ENCODE data around the gene HMCN1. TPM values are rescaled to one million over a fixed set of nuclear protein-coding genes. Genes with fewer than 3 reads are reported as not detected.

HMCN1 gene
- total and polyA plus RNA-seq, 9 donors, result 7.9 to 22.6 (median 11.2) TPM

DNA sequence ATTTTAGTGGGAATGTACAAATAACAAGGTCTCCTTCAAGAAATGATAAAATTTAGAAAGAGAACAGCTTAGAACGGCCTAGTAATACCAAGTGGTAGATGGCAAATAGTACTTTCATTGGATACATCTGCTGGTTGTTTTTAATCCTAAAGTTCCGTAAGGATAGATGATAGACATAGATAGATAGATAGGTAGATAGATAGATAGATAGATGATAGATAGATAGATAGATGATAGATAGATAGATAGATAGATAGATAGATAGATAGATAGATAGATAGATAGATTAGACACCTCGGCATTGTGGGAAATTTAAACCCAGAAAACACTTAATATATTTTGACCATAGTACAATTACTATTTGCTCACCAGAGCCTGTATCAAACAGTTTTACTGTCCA, 352.4 kb downstream of the HMCN1 start:
- Histone ChIP-seq H3K27ac (ENCODE audit: low read length) (no peak overlapping the region), H3K27me3 (ENCODE audit: control insufficient read depth, insufficient read depth, low read length) (no peaks in the 10 kb centered on the region), H3K4me1 (ENCODE audit: control insufficient read depth, insufficient read depth, low read length) (peaks cover 3% of the 10 kb centered on the region), H3K36me3 (ENCODE audit: control insufficient read depth, insufficient read depth, low read length) (no peaks in the 10 kb centered on the region), H3K9me3 (replicated peaks; ENCODE audit: control insufficient read depth, low read depth, low read length) (no peaks in the 10 kb centered on the region), H3K4me3 (ENCODE audit: low read length) (no peak overlapping the region)
- WGBS (ENCODE audit: insufficient coverage), result 86% methylated on average over 1 of the region's 3 CpGs
- DNase-seq, result no peak

DNA sequence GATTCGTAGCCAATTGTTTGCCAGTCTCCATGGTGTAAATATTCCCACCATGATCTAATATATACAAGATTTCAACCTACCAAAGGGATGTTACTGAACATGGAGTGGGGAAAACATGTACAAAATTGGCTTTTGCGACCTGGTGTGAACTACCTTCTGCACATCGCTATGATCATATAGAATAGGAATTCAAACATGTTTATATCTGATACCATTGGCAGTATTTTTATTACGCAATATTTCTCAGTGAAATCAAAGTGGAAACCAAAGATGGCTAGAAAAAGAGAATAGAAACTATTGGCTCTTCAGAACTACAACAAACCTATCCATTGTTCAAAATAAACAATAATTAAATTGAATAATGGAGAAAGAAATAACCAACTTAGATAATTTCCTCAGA, 355.7 kb downstream of the HMCN1 start:
- H3K4me3 ChIP-seq (ENCODE audit: low read length), result no peak overlapping the region
- H3K9me3 ChIP-seq (replicated peaks; ENCODE audit: control insufficient read depth, low read depth, low read length), result no peaks in the 10 kb centered on the region
- H3K27me3 ChIP-seq (ENCODE audit: control insufficient read depth, insufficient read depth, low read length), result no peaks in the 10 kb centered on the region
- H3K36me3 ChIP-seq (ENCODE audit: control insufficient read depth, insufficient read depth, low read length), result no peaks in the 10 kb centered on the region
- H3K4me1 ChIP-seq (ENCODE audit: control insufficient read depth, insufficient read depth, low read length), result no peaks in the 10 kb centered on the region
- no CpG with 5 or more reads among the region's 4 CpGs for whole genome bisulfite sequencing (ENCODE audit: insufficient coverage)
- no peak overlapping the region for H3K27ac ChIP-seq (ENCODE audit: low read length)
- DNase-seq, result no peak

DNA sequence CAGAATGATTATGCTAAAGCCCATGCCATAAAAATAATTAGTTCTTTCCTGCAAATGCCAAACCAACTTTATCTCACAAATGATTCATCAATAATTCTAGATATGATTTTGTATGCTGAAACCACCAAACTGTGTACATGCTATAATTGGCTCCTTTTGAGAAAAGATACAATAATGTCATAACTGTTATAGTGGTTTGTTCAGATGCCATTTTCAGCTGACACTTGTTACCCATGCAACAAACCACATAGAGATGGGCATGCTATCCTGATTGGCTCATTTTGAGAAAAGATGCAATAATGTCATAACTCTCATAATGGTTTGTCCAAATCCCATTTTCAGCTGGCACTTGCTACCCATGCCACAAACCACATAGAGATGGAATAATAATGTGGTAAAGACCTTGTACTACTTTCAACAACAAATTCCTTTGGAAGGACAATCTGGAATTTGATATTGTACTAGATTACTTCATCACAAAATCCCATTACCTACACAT, 357.1 kb downstream of the HMCN1 start:
- H3K36me3 ChIP-seq (ENCODE audit: control insufficient read depth, insufficient read depth, low read length), result no peaks in the 10 kb centered on the region
- no peaks in the 10 kb centered on the region for H3K27me3 ChIP-seq (ENCODE audit: control insufficient read depth, insufficient read depth, low read length)
- no peak overlapping the region for H3K4me3 ChIP-seq (ENCODE audit: low read length)
- H3K9me3 ChIP-seq (replicated peaks; ENCODE audit: control insufficient read depth, low read depth, low read length), result no peaks in the 10 kb centered on the region
- DNase-seq, result no peak
- no peak overlapping the region for H3K27ac ChIP-seq (ENCODE audit: low read length)
- no peaks in the 10 kb centered on the region for H3K4me1 ChIP-seq (ENCODE audit: control insufficient read depth, insufficient read depth, low read length)

DNA sequence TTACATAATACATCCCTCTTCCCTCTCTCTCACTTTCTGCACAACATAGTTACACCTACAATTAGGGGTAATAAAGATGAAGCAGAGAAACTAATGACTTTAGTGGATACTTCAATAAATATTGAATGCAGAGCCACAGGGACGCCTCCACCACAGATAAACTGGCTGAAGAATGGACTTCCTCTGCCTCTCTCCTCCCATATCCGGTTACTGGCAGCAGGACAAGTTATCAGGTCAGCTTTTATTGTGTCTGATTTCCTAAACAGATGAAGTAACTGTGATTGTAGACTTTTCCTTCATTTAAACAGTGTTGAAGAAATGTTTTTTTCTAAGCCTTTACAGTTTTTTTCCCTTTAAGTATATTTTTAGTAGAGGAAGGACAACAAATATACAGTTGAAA, 359.2 kb downstream of the HMCN1 start:
- DNase-seq, result peak; percentile 61
- no CpG with 5 or more reads among the region's 2 CpGs for WGBS (ENCODE audit: insufficient coverage)
- no peak overlapping the region for H3K27ac ChIP-seq (ENCODE audit: low read length)

DNA sequence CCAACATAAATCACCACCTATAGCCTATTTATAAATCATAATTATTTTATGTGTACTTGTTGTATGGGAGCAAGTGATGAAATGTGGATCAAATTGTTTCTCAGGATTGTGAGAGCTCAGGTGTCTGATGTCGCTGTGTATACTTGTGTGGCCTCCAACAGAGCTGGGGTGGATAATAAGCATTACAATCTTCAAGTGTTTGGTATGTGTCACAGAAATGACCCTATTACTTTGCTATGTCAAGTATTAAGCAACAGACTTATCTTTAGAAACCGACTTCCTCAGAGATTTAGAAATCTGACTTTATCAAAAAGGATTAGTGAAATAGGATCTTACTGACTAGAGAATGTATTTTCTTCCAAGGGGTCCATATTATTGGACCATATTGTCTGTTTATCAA, 360.0 kb downstream of the HMCN1 start:
- Histone ChIP-seq H3K4me3 (ENCODE audit: low read length) (no peak overlapping the region), H3K9me3 (replicated peaks; ENCODE audit: control insufficient read depth, low read depth, low read length) (no peaks in the 10 kb centered on the region), H3K27me3 (ENCODE audit: control insufficient read depth, insufficient read depth, low read length) (no peaks in the 10 kb centered on the region), H3K36me3 (ENCODE audit: control insufficient read depth, insufficient read depth, low read length) (no peaks in the 10 kb centered on the region), H3K4me1 (ENCODE audit: control insufficient read depth, insufficient read depth, low read length) (no peaks in the 10 kb centered on the region), H3K27ac (ENCODE audit: low read length) (no peak overlapping the region)
- WGBS (ENCODE audit: insufficient coverage), result no CpG with 5 or more reads among the region's 2 CpGs
- no peak for DNase-seq

More for the DNA sequence above, 359.2 kb downstream of the HMCN1 start:
- Histone ChIP-seq H3K4me3 (ENCODE audit: low read length) (no peak overlapping the region), H3K9me3 (replicated peaks; ENCODE audit: control insufficient read depth, low read depth, low read length) (no peaks in the 10 kb centered on the region), H3K27me3 (ENCODE audit: control insufficient read depth, insufficient read depth, low read length) (no peaks in the 10 kb centered on the region), H3K4me1 (ENCODE audit: control insufficient read depth, insufficient read depth, low read length) (no peaks in the 10 kb centered on the region), H3K36me3 (ENCODE audit: control insufficient read depth, insufficient read depth, low read length) (no peaks in the 10 kb centered on the region)

DNA sequence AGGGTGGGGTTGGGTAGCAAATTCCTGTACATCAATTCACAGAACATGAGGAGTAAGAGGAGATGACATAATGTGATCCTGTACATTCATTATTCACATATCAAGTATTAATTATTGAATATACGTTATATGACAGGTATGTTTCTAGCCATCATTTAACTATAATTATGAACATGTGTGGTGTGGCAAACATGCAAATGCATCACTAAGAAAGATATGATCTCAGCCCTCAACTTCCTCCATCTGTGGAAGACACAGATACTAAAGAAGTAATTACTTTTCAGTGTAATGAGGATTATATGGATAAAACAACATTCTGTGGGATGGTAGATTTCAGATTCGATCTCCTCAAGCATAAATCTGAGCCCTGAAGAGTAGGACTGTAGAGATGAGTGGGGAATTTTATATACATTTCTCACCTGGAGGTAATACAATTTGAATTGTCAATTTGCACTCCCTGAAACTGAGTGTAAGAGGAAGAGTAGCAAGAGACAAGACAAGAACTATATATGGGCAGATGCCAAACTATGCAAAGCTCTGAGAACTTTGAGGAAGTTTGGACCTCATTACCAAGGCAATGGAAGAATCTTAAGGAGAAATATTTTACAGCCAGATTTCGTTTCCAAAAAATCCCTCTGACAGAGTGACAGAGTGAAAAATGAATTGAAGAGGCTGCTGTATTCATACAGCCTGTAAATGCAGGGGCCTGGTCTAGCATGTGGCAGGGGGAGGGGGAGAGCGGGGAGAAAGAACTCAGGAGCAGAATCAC, 365.3 kb downstream of the HMCN1 start:
- Histone ChIP-seq H3K4me3 (ENCODE audit: low read length) (no peak overlapping the region), H3K9me3 (replicated peaks; ENCODE audit: control insufficient read depth, low read depth, low read length) (no peaks in the 10 kb centered on the region), H3K36me3 (ENCODE audit: control insufficient read depth, insufficient read depth, low read length) (no peaks in the 10 kb centered on the region), H3K27ac (ENCODE audit: low read length) (no peak overlapping the region), H3K27me3 (ENCODE audit: control insufficient read depth, insufficient read depth, low read length) (no peaks in the 10 kb centered on the region), H3K4me1 (ENCODE audit: control insufficient read depth, insufficient read depth, low read length) (no peaks in the 10 kb centered on the region)
- WGBS (ENCODE audit: insufficient coverage), result no CpG with 5 or more reads among the region's 4 CpGs
- DNase-seq, result peak; percentile 30

DNA sequence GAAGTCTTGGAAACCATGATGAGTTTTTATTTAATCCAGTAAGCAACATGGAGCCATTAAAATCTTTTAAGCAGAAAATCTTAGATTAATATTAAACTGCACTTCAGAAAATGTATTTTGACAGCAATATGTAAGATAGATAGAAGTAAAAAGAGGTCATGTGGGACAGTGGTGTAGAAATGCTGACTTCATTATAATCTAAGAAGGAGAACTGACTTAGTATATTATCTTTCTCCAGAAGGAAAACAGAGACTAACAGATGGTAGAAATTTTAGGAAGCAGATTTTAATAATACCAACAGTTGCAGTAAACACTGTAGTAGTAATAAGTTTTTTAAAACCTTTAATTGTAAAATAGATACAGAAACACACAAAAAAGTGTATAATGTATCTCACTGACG, 367.9 kb downstream of the HMCN1 start:
- H3K36me3 ChIP-seq (ENCODE audit: control insufficient read depth, insufficient read depth, low read length), result no peaks in the 10 kb centered on the region
- no peaks in the 10 kb centered on the region for H3K27me3 ChIP-seq (ENCODE audit: control insufficient read depth, insufficient read depth, low read length)
- H3K9me3 ChIP-seq (replicated peaks; ENCODE audit: control insufficient read depth, low read depth, low read length), result no peaks in the 10 kb centered on the region
- no peak overlapping the region for H3K27ac ChIP-seq (ENCODE audit: low read length)
- DNase-seq, result no peak
- no peaks in the 10 kb centered on the region for H3K4me1 ChIP-seq (ENCODE audit: control insufficient read depth, insufficient read depth, low read length)
- H3K4me3 ChIP-seq (ENCODE audit: low read length), result no peak overlapping the region
- no CpG with 5 or more reads among the region's 1 CpG for WGBS (ENCODE audit: insufficient coverage)

DNA sequence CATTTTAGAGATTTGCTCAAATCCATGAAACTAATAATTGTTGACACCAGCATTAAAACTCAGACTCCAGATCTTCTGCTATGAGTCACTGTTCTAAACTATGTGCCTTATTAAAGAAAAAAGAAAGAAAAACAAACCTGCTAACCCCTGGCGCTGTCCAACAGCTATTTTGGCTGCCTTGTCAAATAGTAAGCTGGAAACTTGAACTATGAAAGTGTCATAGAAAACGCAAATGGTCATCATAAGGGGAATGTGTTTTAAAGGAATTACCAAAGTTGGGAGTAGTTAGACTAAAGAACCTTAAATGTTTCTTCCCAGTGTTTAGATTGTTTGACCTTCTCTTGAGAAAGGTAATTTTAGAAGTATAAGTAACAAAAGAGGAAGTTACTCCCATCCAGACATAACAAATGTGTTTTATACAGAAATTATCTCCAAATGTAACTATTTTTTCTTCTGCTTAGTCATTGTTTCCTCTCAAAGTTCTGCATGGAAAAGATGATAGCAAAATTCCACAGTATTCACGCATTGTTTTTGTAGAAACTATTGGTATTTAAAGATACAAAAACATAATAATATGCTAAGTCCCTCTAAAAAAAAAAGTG, 368.5 kb downstream of the HMCN1 start:
- WGBS (ENCODE audit: insufficient coverage), result 25% methylated on average over 2 of the region's 3 CpGs
- no peak overlapping the region for H3K27ac ChIP-seq (ENCODE audit: low read length)
- H3K4me3 ChIP-seq (ENCODE audit: low read length), result no peak overlapping the region
- no peaks in the 10 kb centered on the region for H3K36me3 ChIP-seq (ENCODE audit: control insufficient read depth, insufficient read depth, low read length)
- H3K27me3 ChIP-seq (ENCODE audit: control insufficient read depth, insufficient read depth, low read length), result no peaks in the 10 kb centered on the region
- H3K9me3 ChIP-seq (replicated peaks; ENCODE audit: control insufficient read depth, low read depth, low read length), result no peaks in the 10 kb centered on the region
- H3K4me1 ChIP-seq (ENCODE audit: control insufficient read depth, insufficient read depth, low read length), result no peaks in the 10 kb centered on the region
- DNase-seq, result peak; percentile 65

DNA sequence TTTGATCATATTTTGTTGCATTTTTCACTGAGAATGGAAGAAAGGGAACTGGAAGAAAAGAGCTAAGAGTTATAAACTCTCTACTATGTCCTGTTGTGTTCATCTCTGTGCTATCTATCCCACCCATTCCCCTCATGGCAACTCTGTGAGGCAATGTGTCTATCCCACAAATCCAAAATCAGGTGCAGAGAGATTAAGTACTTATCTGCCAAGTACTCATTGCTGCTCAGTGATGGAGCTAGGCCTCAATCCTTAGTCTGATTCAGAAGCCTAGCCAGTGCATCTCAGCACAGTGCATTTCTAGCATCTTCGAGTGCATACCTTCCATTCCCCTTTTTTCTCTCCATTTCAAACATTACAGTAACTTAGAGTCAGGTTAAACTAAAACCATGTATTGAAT, 370.3 kb downstream of the HMCN1 start:
- H3K9me3 ChIP-seq (replicated peaks; ENCODE audit: control insufficient read depth, low read depth, low read length), result no peaks in the 10 kb centered on the region
- H3K4me3 ChIP-seq (ENCODE audit: low read length), result no peak overlapping the region

DNA sequence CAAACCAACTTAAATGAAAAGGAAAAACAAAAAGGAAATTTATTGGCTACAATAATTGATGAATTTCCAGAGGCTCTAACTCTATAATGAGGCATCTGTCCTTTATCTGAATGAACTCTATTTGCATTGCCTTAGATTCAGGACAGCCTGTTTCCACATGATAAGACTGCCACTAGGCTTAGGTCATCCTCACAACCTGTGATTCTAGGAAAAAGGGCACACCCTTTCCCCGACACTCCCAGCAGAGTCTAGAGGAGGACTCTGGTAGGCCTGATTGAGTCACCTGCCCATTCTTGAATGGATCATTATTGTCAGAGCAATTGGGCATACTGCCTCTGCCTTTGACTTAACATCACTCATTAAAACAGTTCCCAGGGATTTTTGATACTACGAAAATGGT, 378.1 kb downstream of the HMCN1 start:
- Histone ChIP-seq H3K4me3 (ENCODE audit: low read length) (no peak overlapping the region), H3K36me3 (ENCODE audit: control insufficient read depth, insufficient read depth, low read length) (no peaks in the 10 kb centered on the region), H3K4me1 (ENCODE audit: control insufficient read depth, insufficient read depth, low read length) (no peaks in the 10 kb centered on the region), H3K27ac (ENCODE audit: low read length) (no peak overlapping the region), H3K27me3 (ENCODE audit: control insufficient read depth, insufficient read depth, low read length) (no peaks in the 10 kb centered on the region), H3K9me3 (replicated peaks; ENCODE audit: control insufficient read depth, low read depth, low read length) (no peaks in the 10 kb centered on the region)
- WGBS (ENCODE audit: insufficient coverage), result no CpG with 5 or more reads among the region's 2 CpGs
- DNase-seq, result no peak

More for the DNA sequence above, 370.3 kb downstream of the HMCN1 start:
- no peaks in the 10 kb centered on the region for H3K36me3 ChIP-seq (ENCODE audit: control insufficient read depth, insufficient read depth, low read length)
- H3K4me1 ChIP-seq (ENCODE audit: control insufficient read depth, insufficient read depth, low read length), result no peaks in the 10 kb centered on the region
- DNase-seq, result no peak
- no peak overlapping the region for H3K27ac ChIP-seq (ENCODE audit: low read length)
- no CpG with 5 or more reads among the region's 1 CpG for WGBS (ENCODE audit: insufficient coverage)
- H3K27me3 ChIP-seq (ENCODE audit: control insufficient read depth, insufficient read depth, low read length), result no peaks in the 10 kb centered on the region

All from muscle of leg (tissue), 11 donors.